K562 (cell line): ENCODE measurements around the gene SHISA6. TPM values are rescaled to one million over a fixed set of nuclear protein-coding genes. Genes with fewer than 3 reads are reported as not detected.

Source experiments
- ATAC-seq: fragments of 200-7000 bp; cut with Tn5 transposase; 3 replicates; pipeline ENCODE4 v1.9.1; 2020; ENCODE audit warnings: moderate library complexity
- BruUV-seq: library from RNA; stranded (reverse); fragments of 400-500 nt; replicated peaks from 2 replicates; lab custom pipeline; 2021; lab: Mats Ljungman, UMichigan
- CTCF ChIA-PET: fragments of 300-600 bp; formaldehyde crosslinking; extraction: SDS; loops from one replicate; lab custom pipeline; 2021; ENCODE audit warnings: low intra/inter-chr PET ratio; lab: Yijun Ruan, JAX
- POLR2A ChIA-PET: fragments of 300-600, 350-650 bp; sonication (Branson Sonifier 250); formaldehyde crosslinking; extraction: SDS; loops from one replicate; lab custom pipeline; 2021; ENCODE audit warnings: antibody characterized with exemption, inconsistent platforms; lab: Yijun Ruan, JAX
- DNase-seq, 4 experiments: peaks; one replicate each; pipeline versions ENCODE4 v3.0.0 to v3.0.0-alpha.2; 2011 to 2018; ENCODE audit warnings: low spot score in 3 of 4, mixed read lengths in 3 of 4; ENCODE audit errors: extremely low read depth in 1 of 4
- FAIRE-seq: peaks from 2 replicates; lab custom pipeline; 2011; peaks lifted over from hg19 to GRCh38; lab: Jason Lieb, UNC
- H2AFZ ChIP-seq: 2 replicates; pipeline ENCODE4 v1.6.0; 2011; ENCODE audit warnings: low read depth, low read length, control low read depth, inconsistent platforms
- H3K27ac ChIP-seq: fragments of 200-600 bp; 3 replicates; pipeline ENCODE4 v1.8.0; 2011; ENCODE audit warnings: low read depth, mild to moderate bottlenecking, control low read depth, inconsistent platforms, low read length, moderate library complexity, mixed read lengths; ENCODE audit errors: extremely low read depth
- H3K27me3 ChIP-seq, 2 experiments: fragments of 300-600 bp in 1 of 2; 2 replicates in 1 of 2; 3 replicates in 1 of 2; pipeline versions ENCODE4 v1.6.0 to v1.8.0; 2011; ENCODE audit warnings: inconsistent platforms in 2 of 2, low read length in 2 of 2, mild to moderate bottlenecking in 1 of 2, mixed read lengths in 1 of 2, moderate library complexity in 1 of 2; ENCODE audit not compliant: control insufficient read depth in 2 of 2, insufficient read depth in 2 of 2
- H3K36me3 ChIP-seq: fragments of 300-600 bp; 3 replicates; pipeline ENCODE4 v1.8.0; 2011; ENCODE audit warnings: mild to moderate bottlenecking, low read length, inconsistent platforms; ENCODE audit not compliant: control insufficient read depth, insufficient read depth
- H3K4me1 ChIP-seq, 2 experiments: fragments of 200-600 bp in 1 of 2; replicated peaks in 1 of 2; 2 replicates in 1 of 2; 3 replicates in 1 of 2; pipeline versions ENCODE4 v1.5.1 to v1.8.0; 2011; ENCODE audit warnings: inconsistent platforms in 2 of 2, low read length in 2 of 2, mild to moderate bottlenecking in 1 of 2, mixed read lengths in 1 of 2, moderate library complexity in 1 of 2; ENCODE audit not compliant: control insufficient read depth in 2 of 2, insufficient read depth in 2 of 2
- H3K4me2 ChIP-seq: 2 replicates; pipeline ENCODE4 v1.6.1; 2011; ENCODE audit warnings: low read length, control low read depth, inconsistent platforms, mixed read lengths; ENCODE audit not compliant: insufficient read depth
- H3K4me3 ChIP-seq: fragments of 200-600 bp; sonication (generic), shearing (Covaris generic); 2 replicates; pipeline ENCODE4 v1.5.1; 2016; ENCODE audit warnings: control low read depth, inconsistent platforms
- H3K79me2 ChIP-seq: fragments of 200-600 bp; 3 replicates; pipeline ENCODE4 v1.8.0; 2011; ENCODE audit warnings: low read length, inconsistent platforms; ENCODE audit not compliant: control insufficient read depth, insufficient read depth
- H3K9ac ChIP-seq, 2 experiments: 2 replicates each; pipeline versions ENCODE4 v1.6.0 to v1.6.1; 2011; ENCODE audit warnings: low read depth in 2 of 2, low read length in 2 of 2, control low read depth in 1 of 2, inconsistent platforms in 1 of 2, mild to moderate bottlenecking in 1 of 2, mixed read lengths in 1 of 2; ENCODE audit not compliant: insufficient read depth in 1 of 2
- H3K9me1 ChIP-seq: one replicate; pipeline ENCODE4 v1.6.0; 2011; ENCODE audit warnings: inconsistent platforms, mild to moderate bottlenecking, low read length, moderate library complexity; ENCODE audit not compliant: control insufficient read depth, insufficient read depth
- H3K9me3 ChIP-seq: replicated peaks from 2 replicates; pipeline ENCODE4 v1.5.1; 2011; ENCODE audit warnings: low read depth, low read length, inconsistent platforms; ENCODE audit not compliant: control insufficient read depth, insufficient read depth
- H4K20me1 ChIP-seq: replicated peaks from 2 replicates; pipeline ENCODE4 v1.6.1; 2011; ENCODE audit warnings: low read length, inconsistent platforms, mixed read lengths; ENCODE audit not compliant: control insufficient read depth, insufficient read depth
- CXXC5 ChIP-seq: fragments of 250-450 bp; sonication (Bioruptor Pico); IDR thresholded peaks from 2 replicates; pipeline ENCODE4 v1.8.0; 2022; ENCODE audit warnings: inconsistent platforms, mild to moderate bottlenecking, moderate library complexity
- EP400 ChIP-seq: fragments of 450-650 bp; IDR thresholded peaks from 2 replicates; pipeline ENCODE4 v1.6.1; 2017; ENCODE audit warnings: antibody characterized with exemption, mild to moderate bottlenecking, moderate library complexity
- GATA2 ChIP-seq: sonication (generic); formaldehyde crosslinking; IDR thresholded peaks from 2 replicates; pipeline ENCODE4 v1.4.0; 2020; ENCODE audit warnings: mild to moderate bottlenecking, missing genetic modification reagents
- GTF2F1 ChIP-seq: IDR thresholded peaks from 2 replicates; pipeline ENCODE4 v1.6.1; 2011; ENCODE audit warnings: low read depth, low read length, improper control_type of control experiment
- HDAC1 ChIP-seq, 2 experiments: fragments of 450-650 bp; IDR thresholded peaks; 2 replicates each; pipeline ENCODE4 v1.6.1; 2016 to 2017; ENCODE audit warnings: inconsistent platforms in 1 of 2, mild to moderate bottlenecking in 1 of 2, moderate library complexity in 1 of 2
- HDAC6 ChIP-seq: IDR thresholded peaks from 2 replicates; pipeline ENCODE4 v1.6.1; 2012; ENCODE audit warnings: low read depth, mild to moderate bottlenecking, control low read depth, inconsistent platforms, low read length, moderate library complexity
- L3MBTL2 ChIP-seq: fragments of 450-650 bp; IDR thresholded peaks from 2 replicates; pipeline ENCODE4 v1.6.1; 2016; ENCODE audit warnings: mild to moderate bottlenecking, moderate library complexity
- MTA2 ChIP-seq: fragments of 450-650 bp; IDR thresholded peaks from 2 replicates; pipeline ENCODE4 v1.6.1; 2016; ENCODE audit warnings: low read depth
- NR0B1 ChIP-seq: fragments of 450-650 bp; IDR thresholded peaks from one replicate; pipeline ENCODE4 v1.6.1; 2018; ENCODE audit warnings: mild to moderate bottlenecking, moderate library complexity; ENCODE audit not compliant: partially characterized antibody
- NR2F6 ChIP-seq: fragments of 450-650 bp; formaldehyde crosslinking; IDR thresholded peaks from 2 replicates; pipeline ENCODE4 v1.4.0; 2020; ENCODE audit warnings: mild to moderate bottlenecking
- RBM22 ChIP-seq: fragments of 200-400 bp; formaldehyde crosslinking; IDR thresholded peaks from 2 replicates; pipeline ENCODE4 v1.6.1; 2018; ENCODE audit warnings: low read length, low read depth; ENCODE audit not compliant: poor library complexity, severe bottlenecking
- RBM25 ChIP-seq: fragments of 200-400 bp; formaldehyde crosslinking; IDR thresholded peaks from 2 replicates; pipeline ENCODE4 v1.6.1; 2018; ENCODE audit warnings: low read length, low read depth, moderate library complexity; ENCODE audit not compliant: severe bottlenecking
- RFX1 ChIP-seq: fragments of 450-650 bp; IDR thresholded peaks from 2 replicates; pipeline ENCODE4 v1.6.1; 2016; ENCODE audit warnings: mild to moderate bottlenecking, moderate library complexity
- SP2 ChIP-seq: IDR thresholded peaks from 2 replicates; pipeline ENCODE4 v1.6.1; 2011; ENCODE audit warnings: mild to moderate bottlenecking, low read depth, low read length, moderate library complexity; ENCODE audit not compliant: poor library complexity, severe bottlenecking; ENCODE audit errors: extremely low read depth
- SRF ChIP-seq, 2 experiments: fragments of 250-450, 450-650 bp in 1 of 2; sonication (Bioruptor Pico) in 1 of 2; sonication (generic) in 1 of 2; formaldehyde crosslinking; IDR thresholded peaks; 2 replicates each; pipeline versions ENCODE4 v1.5.0 to v1.5.1; 2020 to 2022; ENCODE audit warnings: mild to moderate bottlenecking in 1 of 2, missing genetic modification reagents in 1 of 2
- TCFL5 ChIP-seq: fragments of 250-450 bp; sonication (Bioruptor Pico); conservative IDR thresholded peaks from 2 replicates; pipeline ENCODE4 v1.6.1; 2021; ENCODE audit warnings: mild to moderate bottlenecking, moderate library complexity, matching md5 sums
- TFAP4 ChIP-seq: sonication (generic); formaldehyde crosslinking; IDR thresholded peaks from 2 replicates; pipeline ENCODE4 v1.8.0; 2022; ENCODE audit warnings: missing genetic modification reagents, mild to moderate bottlenecking, moderate library complexity, borderline replicate concordance
- YBX1 ChIP-seq: fragments of 450-650 bp; IDR thresholded peaks from 2 replicates; pipeline ENCODE4 v1.7.1; 2016; ENCODE audit warnings: mild to moderate bottlenecking
- YY1 ChIP-seq, 3 experiments: IDR thresholded peaks; 2 replicates each; pipeline ENCODE4 v1.6.1; 2011; ENCODE audit warnings: low read length in 2 of 3, mild to moderate bottlenecking in 2 of 3, moderate library complexity in 2 of 3, borderline replicate concordance in 1 of 3, control low read depth in 1 of 3, low read depth in 1 of 3; ENCODE audit not compliant: insufficient read depth in 3 of 3, insufficient replicate concordance in 2 of 3, control insufficient read depth in 1 of 3, insufficient read length in 1 of 3; ENCODE audit errors: extremely low read depth in 1 of 3
- WGBS: fragments of 100-300 bp; shearing (Covaris generic); methylation state at CpG from one replicate; pipeline ENCODE4 v1.1.6; 2016; ENCODE audit warnings: low coverage, mixed read lengths; ENCODE audit not compliant: insufficient coverage; ENCODE audit errors: missing lambda C conversion rate; 5-methylcytosine and 5-hydroxymethylcytosine counted together
- in situ Hi-C: fragments of 300-500 bp; cut with MboI; formaldehyde crosslinking; loops from 4 replicates; pipeline ENCODE4 v1.15.0; 2018; ENCODE audit warnings: inconsistent platforms, mixed read lengths
- intact Hi-C: fragments of 100-400 bp; cut with micrococcal nuclease; formaldehyde crosslinking; loops from 2 replicates; pipeline ENCODE4 v1.14.2; 2022
- polyA plus RNA-seq, 8 experiments: library from polyadenylated mRNA; depleted of rRNA in 4 of 8; stranded (reverse) in 5 of 8; unstranded in 3 of 8; fragments of >200 nt; fragmentation: Nextera tagmentation in 2 of 8; fragmentation: Illumina TruSeq in 1 of 8; extraction: Ambion mirVana in 2 of 8; extraction: Trizol in 1 of 8; gene quantifications; 2 replicates each; pipeline versions ENCODE4 v1.2.1 to v1.2.3, GENCODE V29; 2011 to 2014; ENCODE audit warnings: inconsistent platforms in 1 of 8, missing spikeins in 1 of 8
- total RNA-seq, 7 experiments: library from RNA; depleted of rRNA in 6 of 7; stranded (reverse); fragments of >200 nt in 6 of 7; fragmentation: Illumina TruSeq in 2 of 7; extraction: Trizol in 2 of 7; gene quantifications; 2 replicates each; pipeline versions ENCODE4 v1.2.1 to v1.2.3, GENCODE V29; 2011 to 2021; ENCODE audit warnings: low replicate concordance in 1 of 7

SHISA6 gene
- total and polyA plus RNA-seq, 9 of the 15 experiments (the other 6 are each of a cell fraction or from before 2014, with no cell fraction given), result not detected

GRCh38 chr17:11598274-11599221, 357.5 kb downstream of the SHISA6 start, which contains the start of gene DNAH9:
Gene DNAH9, plus strand, starts transcription at chr17:11598470. Its CDS starts 29 bp downstream, at chr17:11598499.
- WGBS, result 0% methylated on average over 20 of the region's 84 CpGs
- in situ Hi-C loops (no loop called here), intact Hi-C loops (no loop called here)
- Histone ChIP-seq H3K4me3 (peak within 1 kb of the TSS; percentile 24), H3K9me1 (no peaks in the 10 kb centered on the region), H3K4me2 (peak within 1 kb of the TSS; percentile 37; the same call in 1 of the 2 replicates), H3K27me3 (no peaks in the 10 kb centered on the region), H3K79me2 (no peaks in the 10 kb centered on the region), H3K27ac (no peak within 1 kb of the TSS), H3K4me1 (peaks cover 0 to 8% of the 10 kb centered on the region in 2 experiments; a peak in 3 of 5 replicates), H4K20me1 (no peaks in the 10 kb centered on the region), H2AFZ (no peak within 1 kb of the TSS), H3K9ac (0 out of 4 replicates have a peak within 1 kb of the TSS, but pooled peaks of 1 of the 2 experiments have one; percentile 17), H3K9me3 (no peaks in the 10 kb centered on the region), H3K36me3 (no peaks in the 10 kb centered on the region)
- ATAC-seq, result peak; percentile 100
- BruUV-seq, result no TSS peak
- POLR2A ChIA-PET, result interaction anchor here (0.7 kb wide), 1 partner anchor 7 kb away, joined by 3 read pairs; no protein-coding TSS in a partner anchor
- peak; percentile 86 to 89 (median 88) for DNase-seq
- peak; percentile 19 for FAIRE-seq
- CTCF ChIA-PET, result no interaction called here
- no peak for TF ChIP-seq NR0B1
- TF ChIP-seq GTF2F1, result no peak
- no peak for TF ChIP-seq TCFL5 (CRISPR knock-in tag)
- peak; percentile 23; the same call in 1 of the 2 replicates for TF ChIP-seq CXXC5
- peak; percentile 94 for TF ChIP-seq RFX1
- TF ChIP-seq TFAP4 (CRISPR knock-in tag), result peak; percentile 90
- TF ChIP-seq GATA2 (CRISPR knock-in tag), result no peak
- TF ChIP-seq SRF (CRISPR knock-in tag; IDR thresholded peaks at IDR 0.05), result peak in 1 of 2 experiments; percentile 38; a peak in 1 of 4 replicates
- TF ChIP-seq RBM25, result no peak
- peak in 1 of 2 experiments; percentile 59; a peak in 2 of 4 replicates for TF ChIP-seq HDAC1 (IDR thresholded peaks at IDR 0.05)
- TF ChIP-seq YY1 (IDR thresholded peaks at IDR 0.05; ENCODE audit: borderline replicate concordance in 1 of 3, control insufficient read depth in 1 of 3, extremely low read depth in 1 of 3, insufficient read depth in 3 of 3, insufficient read length in 1 of 3, insufficient replicate concordance in 2 of 3, low read depth in 1 of 3, low read length in 2 of 3), result no peak
- TF ChIP-seq HDAC6, result no peak
- TF ChIP-seq NR2F6 (CRISPR knock-in tag), result no peak
- TF ChIP-seq L3MBTL2, result no peak
- no peak for TF ChIP-seq MTA2
- peak; percentile 50 for TF ChIP-seq RBM22
- no peak for TF ChIP-seq EP400
- no peak for TF ChIP-seq SP2
- TF ChIP-seq YBX1, result no peak
